Skeletal muscle cell (primary cell): ENCODE data around the gene KHDRBS2.
"Not testable (repeated sequence)": the region's sequence is repeated elsewhere in the genome, so short reads cannot be mapped to it uniquely, and the experiment has no call there.

Experiments
- DNase-seq: peaks from one replicate; pipeline ENCODE4 v3.0.0-alpha.2; 2010; ENCODE audit warnings: low read depth
- H3K4me3 ChIP-seq: 2 replicates; pipeline ENCODE4 v1.5.1; 2011; ENCODE audit warnings: low read depth, mild to moderate bottlenecking, control low read depth, low read length, moderate library complexity

Gene KHDRBS2

DNA sequence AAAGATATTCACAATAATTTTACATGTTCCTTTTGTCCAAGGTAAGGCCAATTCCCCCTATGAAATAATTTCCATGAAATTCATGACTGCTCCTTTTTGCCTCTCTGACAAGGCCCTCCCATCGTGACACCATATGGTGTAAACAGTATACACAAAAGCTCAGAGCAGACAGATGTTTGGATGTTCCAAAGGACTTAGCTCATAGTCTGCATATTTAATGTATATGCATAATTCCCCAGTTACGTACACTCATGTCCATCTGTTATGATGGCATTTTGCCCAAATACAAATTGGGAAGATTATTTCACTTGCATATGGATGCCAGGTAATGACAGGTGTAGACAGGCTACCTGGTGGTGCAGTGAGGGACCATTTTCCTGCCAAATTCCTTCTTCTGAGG lies 376.5 kb downstream of the KHDRBS2 start:
- no peak overlapping the region for H3K4me3 ChIP-seq
- no peak for DNase-seq

DNA sequence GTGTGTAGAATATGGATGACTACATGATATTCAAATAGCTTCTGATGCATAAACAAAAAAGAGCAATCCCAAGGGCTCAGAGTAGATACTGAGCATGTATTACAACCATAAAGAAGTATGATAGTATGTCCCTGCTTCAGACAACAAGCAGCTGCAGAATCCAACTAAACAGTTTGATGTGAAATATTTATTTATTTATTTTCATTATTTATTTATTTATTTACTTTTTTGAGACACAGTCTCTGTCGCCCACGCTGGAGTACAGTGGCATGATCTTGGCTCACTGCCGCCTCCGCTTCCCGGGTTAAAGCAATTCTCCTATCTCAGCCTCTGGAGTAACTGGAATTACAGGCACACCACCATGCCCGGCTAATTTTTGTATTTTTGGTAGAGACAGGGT lies 384.3 kb downstream of the KHDRBS2 start:
- H3K4me3 ChIP-seq: no peak overlapping the region
- DNase-seq: no peak

DNA sequence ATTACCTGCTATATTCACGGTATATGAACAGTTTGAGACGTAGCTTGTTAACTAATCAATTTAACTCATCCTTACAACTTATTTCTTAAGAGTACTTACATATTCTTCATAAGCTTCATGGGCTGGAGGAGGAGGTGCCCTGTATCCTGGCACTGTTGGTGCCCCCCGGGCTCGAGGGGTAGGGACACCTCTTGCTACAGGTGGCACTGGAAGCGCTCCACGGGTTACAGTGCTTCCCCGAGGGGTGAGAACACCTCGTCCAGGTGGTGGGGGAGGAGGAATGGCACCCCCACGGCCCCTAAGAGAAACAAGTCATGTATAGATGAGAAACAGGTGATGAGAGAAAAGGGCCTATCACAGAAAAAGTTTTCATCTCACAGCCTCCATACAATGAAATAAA lies 391.5 kb downstream of the KHDRBS2 start:
- no peak for DNase-seq
- no peak overlapping the region for H3K4me3 ChIP-seq

DNA sequence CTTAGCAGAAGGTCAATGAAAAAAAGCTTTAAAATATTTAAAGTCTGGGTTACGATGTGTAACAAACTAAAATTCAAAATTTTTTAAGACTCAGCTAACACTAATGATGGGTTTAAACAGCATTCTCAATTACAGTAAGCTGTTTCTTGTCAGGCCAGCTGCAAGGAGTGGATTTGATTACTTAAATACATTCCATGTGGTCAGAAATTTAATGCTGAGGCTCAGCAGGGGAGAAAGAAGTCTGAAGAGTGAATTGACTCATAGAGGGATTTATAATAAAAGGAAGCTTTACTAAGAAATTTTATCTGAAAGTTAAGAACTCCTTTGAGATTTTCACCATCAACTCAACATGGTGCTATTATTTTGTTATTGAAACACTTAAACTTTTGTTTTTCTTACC lies 398.6 kb downstream of the KHDRBS2 start:
- no peak for DNase-seq
- no peak overlapping the region for H3K4me3 ChIP-seq

DNA sequence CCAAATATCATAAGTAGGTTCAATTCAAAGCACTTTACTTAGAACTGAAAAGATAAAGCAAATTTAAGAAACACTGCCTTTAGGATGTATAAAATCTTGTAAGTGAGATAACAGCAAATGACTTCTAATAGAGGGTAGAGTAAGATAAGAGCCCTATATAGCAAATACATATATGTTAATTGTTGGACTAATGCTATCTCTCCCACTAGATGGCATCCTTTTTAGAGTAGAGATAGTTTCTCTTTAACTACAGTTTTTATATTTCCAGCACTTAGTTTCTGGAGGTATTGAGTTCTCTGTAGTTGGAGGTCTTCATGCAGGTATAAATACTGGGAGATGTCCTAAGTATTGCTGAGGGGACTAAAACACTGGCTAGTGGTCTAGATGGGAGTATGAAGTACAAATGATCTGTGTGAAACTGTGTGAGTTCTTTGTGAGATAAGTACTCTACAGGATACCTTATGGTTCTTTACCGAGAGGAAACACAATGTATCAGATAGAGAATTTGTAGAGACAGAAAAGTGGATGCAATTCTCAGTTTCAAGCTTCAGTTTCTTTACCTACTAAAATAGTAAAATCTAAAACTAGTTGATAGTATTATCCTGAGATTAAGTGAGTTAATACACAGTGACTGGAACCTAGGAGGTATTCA lies 399.3 kb downstream of the KHDRBS2 start:
- DNase-seq: no peak
- no peak overlapping the region for H3K4me3 ChIP-seq

DNA sequence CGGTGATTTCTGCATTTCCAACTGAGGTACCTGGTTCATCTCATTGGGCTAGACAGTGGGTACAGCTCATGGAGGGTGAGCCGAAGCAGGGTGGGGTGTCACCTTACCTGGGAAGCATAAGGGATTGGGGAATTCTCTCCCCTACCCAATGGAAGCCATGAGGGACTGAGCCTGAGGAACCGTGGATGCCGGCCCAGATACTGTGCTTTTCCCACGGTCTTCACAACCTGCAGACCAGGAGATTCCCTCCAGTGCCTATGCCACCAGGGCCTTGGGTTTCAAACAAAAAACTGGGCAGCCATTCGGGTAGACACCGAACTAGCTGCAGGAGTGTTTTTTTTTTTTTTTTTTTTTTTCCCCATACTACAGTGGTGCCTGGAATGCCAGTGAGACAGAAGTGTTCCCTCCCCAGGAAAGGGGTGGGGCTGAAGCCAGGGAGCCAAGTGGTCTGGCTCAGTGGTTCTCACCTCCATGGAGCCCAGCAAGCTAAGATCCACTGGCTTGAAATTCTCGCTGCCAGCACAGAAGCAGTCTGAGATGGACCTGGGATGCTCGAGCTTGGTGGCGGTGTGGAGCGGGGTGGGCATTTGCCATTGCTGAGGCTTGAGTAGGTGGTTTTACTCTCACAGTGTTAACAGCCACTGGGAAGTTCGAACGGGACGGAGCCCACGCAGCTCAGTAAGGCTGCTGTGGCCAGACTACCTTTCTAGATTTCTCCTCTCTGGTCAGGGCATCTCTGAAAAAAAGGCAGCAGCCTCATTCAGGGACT lies 416.2 kb downstream of the KHDRBS2 start:
- no peak overlapping the region for H3K4me3 ChIP-seq
- no peak for DNase-seq

DNA sequence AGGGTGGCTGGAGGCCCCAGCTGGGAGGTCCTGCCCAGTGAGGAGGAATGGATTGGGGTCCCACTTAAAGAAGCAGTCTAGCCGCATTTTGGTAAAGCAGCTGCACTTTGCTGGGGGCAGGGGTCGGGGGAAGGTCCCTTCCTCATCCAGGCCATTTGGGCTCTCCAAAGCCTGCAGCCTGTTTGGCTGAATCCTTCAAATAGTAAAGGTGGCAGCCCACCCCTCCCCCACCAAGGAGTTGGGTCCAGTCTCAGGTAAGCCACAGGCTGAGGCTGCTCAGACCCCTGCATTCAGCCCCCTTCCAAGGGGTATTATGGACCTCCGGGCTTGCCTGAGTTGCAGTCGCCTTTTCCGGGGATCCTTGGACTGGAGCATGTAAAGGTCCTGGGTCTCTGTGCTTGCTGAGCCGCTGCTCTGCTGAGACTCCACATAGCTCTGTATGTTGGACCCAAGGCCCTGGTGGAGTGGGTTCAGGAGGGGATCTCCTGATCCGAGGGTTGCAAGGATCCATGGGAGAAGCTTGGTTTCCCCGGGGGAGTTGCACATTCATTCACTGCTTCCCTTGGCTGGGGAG lies 417.4 kb downstream of the KHDRBS2 start:
- DNase-seq: no peak
- no peak overlapping the region for H3K4me3 ChIP-seq

DNA sequence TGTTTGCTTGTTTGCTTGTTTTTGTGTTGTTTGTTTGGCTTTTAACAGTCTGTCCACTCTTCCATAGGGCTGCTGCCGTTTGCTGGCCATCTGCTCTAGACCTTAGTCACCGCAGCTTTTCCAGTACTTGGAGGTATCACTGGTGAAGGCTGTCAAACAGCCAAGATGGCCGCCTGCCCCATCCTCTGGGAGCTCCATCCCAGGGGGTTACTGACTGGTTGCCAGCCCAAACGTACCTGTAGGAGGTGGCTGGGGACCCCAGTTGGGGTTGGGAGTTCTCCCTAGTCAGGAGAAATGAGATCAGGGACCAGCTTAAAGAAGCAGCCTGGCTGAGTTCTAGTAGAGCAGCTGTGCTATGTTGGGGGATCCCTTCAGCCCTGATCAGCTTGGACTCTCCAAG lies 418.4 kb downstream of the KHDRBS2 start:
- H3K4me3 ChIP-seq: no peak overlapping the region

DNA sequence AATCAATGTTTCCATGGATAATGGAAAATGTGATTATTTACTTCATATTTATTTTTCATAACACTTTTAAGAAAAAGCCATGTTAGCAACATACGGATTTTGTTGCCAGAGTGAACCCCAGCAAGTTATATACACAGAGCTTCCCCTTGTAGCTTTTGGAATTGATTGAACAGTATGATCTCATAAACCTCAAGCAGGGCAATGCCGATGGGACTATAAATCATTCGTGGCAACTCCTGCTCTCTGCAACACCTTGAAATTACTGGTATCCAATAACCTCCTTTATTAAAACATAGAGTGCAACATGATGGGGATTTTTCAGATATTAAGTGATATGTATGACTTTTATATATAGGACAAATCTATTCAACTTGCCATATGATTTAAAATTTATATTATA lies 428.5 kb downstream of the KHDRBS2 start:
- DNase-seq: no peak
- no peak overlapping the region for H3K4me3 ChIP-seq

More for the DNA sequence above, 418.4 kb downstream of the KHDRBS2 start:
- no peak for DNase-seq

DNA sequence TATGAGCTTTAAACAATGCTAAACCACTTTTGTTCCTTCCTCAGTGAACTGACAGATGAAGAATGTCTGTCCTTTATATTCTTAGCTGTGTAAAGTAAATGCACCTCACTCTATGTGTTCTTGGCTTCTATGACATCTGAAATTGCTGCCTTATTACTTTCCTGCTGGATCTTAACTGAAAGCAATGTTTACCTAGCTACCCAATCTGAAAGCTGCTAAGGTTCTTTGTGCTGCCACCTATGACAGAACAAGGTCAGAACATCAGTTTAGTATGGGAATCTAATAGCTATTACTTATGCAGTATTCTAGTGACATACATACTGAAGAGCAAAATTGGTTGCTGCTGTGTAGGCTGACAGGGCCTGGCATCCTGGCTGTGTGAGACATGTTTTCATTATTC lies 444.1 kb downstream of the KHDRBS2 start:
- DNase-seq: no peak
- no peak overlapping the region for H3K4me3 ChIP-seq

DNA sequence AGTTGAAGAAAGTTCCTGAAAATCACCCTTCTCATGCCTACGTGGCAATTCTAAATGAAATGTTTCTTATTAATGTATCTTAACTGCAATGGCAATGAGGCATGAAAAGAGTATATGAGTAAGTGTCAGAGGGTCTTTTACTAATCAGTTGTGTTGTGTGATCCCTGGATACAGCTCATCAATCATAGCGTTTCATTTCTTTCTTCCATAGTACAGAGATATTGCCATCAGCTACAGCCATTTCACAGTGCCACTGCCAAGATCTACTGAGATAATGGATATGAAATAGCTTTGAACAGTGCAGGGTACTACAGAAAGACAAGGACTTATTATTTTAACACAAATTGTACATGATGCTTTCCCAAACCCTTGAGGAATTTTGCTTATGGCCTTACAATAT lies 450.8 kb downstream of the KHDRBS2 start:
- no peak overlapping the region for H3K4me3 ChIP-seq
- DNase-seq: no peak

DNA sequence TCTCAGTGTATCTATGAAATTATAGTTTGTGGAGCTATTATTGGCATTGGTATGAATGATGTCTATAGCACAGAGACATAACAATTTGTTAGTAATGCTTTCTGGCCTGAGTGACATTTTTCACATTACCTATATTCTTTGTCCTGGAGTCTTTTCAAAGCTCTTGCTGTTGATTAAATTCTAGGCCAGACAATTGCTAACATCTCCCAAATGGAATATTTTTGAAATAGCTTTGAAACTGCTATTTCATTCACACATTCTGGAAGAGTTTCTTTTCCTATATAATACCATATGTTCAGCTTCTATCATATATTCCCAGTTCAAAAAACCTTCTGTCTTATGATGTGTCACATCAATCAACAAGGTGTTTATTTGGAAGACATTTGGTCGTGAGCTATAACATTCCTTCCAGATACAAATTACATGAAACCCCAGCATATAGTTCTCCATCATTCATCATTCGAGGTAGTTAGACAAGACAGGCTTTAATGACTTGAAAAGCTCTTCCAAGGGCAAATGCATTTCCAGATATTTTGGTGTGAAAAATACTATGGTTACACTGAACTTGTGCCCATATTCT lies 452.8 kb downstream of the KHDRBS2 start:
- H3K4me3 ChIP-seq: no peak overlapping the region
- no peak for DNase-seq

DNA sequence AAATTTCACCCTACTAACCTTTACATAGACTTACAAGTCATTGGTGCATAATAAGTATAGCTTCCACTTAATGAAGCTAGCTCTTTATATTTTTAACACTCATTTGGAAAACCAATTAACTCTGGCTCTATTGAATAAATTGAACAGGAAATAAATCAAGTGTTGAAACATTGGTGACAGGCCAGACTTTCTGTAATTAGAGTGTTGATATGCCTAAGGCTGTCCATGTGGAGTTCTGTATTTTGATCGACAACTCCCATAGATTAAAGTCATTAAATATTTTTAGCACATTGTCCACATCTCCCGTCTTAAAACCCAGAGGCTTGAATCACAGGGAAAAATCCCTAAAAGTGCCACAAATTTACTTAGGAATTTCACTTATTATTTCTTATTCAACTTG lies 468.3 kb downstream of the KHDRBS2 start:
- H3K4me3 ChIP-seq: no peak overlapping the region
- DNase-seq: no peak

DNA sequence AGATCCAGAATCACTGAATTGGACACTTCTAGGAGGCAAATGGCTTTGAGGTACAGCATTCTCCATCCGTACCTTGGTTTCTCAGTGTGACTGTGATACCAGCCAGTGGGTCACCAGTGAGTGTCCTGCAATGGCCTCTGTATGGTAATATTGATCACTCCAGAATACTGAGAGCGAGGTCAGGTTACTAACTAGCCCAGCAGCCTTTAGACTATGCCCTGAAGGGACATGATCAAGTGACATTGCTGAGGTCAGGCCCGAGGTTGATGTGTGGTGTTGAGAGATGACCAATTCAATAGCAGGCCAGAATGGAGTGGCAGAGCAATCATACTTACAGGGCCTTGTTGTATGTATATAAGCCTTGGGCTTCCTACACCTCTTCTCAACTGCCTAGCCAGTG lies 476.0 kb downstream of the KHDRBS2 start:
- no peak for DNase-seq

DNA sequence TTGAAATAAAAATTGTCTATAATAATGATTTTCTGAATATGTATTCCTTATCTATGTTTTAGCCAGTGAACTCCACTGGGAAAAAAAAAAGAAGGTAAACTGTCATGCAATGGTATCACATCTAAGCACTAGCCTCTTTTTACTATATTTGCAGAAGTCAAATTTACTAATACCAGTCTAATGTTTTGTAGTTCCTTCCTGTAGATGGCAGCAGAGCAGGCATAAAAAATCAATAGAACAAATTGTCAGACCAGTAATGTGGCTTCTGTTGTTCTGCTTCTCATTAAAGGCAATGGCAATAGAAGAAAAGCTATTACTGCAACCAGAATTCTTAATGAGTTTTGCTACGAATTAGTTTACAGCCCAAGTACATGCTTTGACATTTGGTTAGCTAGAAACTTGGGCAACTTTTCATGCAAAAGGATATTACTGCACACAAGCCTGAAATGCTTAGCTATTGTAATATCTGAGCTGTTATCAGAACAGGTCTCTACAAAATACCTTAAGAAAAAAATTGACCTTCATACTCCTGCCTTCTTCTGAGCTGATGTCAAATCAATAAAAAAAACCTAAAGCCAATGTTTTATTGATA lies 476.9 kb downstream of the KHDRBS2 start:
- no peak overlapping the region for H3K4me3 ChIP-seq
- no peak for DNase-seq

More for the DNA sequence above, 476.0 kb downstream of the KHDRBS2 start:
- H3K4me3 ChIP-seq: no peak overlapping the region

DNA sequence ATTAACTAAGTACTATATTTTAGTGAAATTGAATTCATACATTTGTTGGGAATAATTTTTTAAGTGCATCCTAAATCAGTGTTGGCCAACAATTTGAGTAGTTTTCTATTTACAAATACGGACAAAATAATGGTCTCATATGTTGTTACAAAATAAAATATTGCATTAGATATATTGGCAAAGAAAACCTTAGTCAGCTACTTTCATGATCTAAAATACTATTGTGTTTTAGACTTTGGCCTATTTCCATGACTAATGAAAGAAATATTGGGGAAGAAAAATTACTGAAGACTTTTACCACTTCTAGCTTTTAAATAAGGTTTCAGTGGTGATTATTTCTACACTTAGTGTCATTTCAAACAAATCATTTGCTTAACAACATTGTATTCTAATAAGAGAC lies 498.0 kb downstream of the KHDRBS2 start:
- DNase-seq: no peak
- H3K4me3 ChIP-seq: no peak overlapping the region

DNA sequence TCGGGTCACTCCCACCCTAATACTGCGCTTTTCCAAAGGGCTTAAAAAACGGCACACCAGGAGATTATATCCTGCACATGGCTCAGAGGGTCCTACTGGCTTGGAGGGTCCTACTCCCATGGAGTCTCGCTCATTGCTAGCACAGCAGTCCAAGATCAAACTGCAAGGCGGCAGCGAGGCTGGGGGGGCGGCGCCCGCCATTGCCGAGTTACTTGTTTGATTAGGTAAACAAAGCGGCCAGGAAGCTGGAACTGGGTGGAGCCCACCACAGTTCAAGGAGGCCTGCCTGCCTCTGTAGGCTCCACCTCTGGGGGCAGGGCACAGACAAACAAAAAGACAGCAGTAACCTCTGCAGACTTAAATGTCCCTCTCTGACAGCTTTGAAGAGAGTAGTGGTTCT lies 516.6 kb downstream of the KHDRBS2 start:
- not testable (repeated sequence) for H3K4me3 ChIP-seq, DNase-seq

DNA sequence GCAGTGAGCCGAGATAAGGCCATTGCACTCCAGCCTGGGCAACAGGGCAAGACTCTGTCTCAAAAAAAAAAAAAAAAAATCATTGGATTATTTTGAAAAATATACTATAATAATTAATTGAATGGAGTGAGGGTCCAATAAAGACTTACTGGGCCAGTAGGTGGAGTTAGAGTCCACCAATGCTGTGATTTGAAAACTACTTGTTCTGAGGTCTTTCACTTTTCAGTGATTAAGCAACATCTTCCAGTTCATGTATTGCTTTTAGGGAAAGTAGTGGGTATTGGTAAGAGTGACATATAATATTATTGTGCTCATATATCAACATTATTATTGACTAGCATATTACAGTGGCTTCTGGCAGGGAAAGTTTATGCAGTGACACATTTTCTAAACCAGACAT lies 530.3 kb downstream of the KHDRBS2 start:
- no peak overlapping the region for H3K4me3 ChIP-seq
- DNase-seq: no peak

DNA sequence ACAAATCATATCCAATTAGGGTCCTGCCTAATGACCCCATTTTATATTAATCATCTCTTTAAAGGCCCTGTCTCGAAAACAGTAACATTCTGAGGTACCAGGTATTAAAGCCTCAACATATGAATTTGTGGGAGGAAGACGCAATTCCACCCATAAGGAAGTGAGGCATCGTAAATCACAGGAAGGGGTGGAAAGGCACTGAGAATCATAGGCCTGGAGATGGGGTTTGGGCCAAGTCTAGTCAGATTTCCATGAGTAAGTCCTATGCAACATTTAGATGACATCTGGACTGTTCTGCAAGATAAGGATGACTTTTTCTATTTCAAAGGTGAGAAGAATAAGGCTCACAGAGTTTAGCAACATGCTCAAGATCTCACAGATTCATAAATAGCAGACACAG lies 534.0 kb downstream of the KHDRBS2 start:
- no peak overlapping the region for H3K4me3 ChIP-seq
- DNase-seq: no peak

DNA sequence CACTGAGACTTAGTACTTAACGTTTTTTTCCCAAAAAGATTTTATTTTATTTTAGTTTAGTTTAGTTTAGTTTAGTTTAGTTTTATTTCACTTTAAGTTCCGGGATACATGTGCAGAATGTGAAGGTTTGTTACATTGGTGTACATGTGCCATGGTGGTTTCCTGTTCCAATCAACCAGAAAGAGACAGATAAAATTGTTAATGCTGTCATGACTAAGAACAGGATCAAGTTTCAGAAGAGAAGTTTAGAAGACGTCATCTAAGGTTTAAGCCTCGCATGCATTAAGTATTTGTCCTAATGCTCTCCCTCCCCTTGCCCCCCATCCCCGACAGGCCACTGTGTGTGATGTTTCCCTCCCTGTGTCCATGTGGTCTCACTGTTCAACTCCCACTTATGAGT lies 540.0 kb downstream of the KHDRBS2 start:
- H3K4me3 ChIP-seq: no peak overlapping the region
- DNase-seq: no peak
